Peyer's patch (tissue), 4 donors: ENCODE measurements around the gene TOGARAM2. TPM values are rescaled to one million over a fixed set of nuclear protein-coding genes. Genes with fewer than 3 reads are reported as not detected.

Experiments
- DNase-seq, 3 donors: peaks; one replicate each; pipeline ENCODE4 v3.0.0-alpha.2; 2017 to 2019
- H3K27ac ChIP-seq, 4 donors: fragments of 200-600 bp; sonication (generic); one replicate each; pipeline ENCODE4 v1.5.1; 2016 to 2019
- H3K27me3 ChIP-seq, 2 donors: fragments of 200-600 bp; sonication (generic); one replicate each; pipeline ENCODE4 v1.5.1; 2019
- H3K36me3 ChIP-seq, 3 donors: fragments of 200-600 bp; sonication (generic); one replicate each; pipeline ENCODE4 v1.5.1; 2016 to 2019
- H3K4me1 ChIP-seq, 4 donors: fragments of 200-600 bp; sonication (generic); one replicate each; pipeline ENCODE4 v1.5.1; 2016 to 2019
- H3K4me3 ChIP-seq, 4 donors: fragments of 200-600 bp; sonication (generic); 1 replicate in 3 of 4; 2 replicates in 1 of 4; pipeline ENCODE4 v1.5.1; 2016 to 2019; ENCODE audit warnings: mild to moderate bottlenecking in 1 of 4
- H3K9me3 ChIP-seq, 4 donors: fragments of 200-600 bp; sonication (generic); one replicate each; pipeline ENCODE4 v1.5.1; 2016 to 2019; ENCODE audit warnings: mild to moderate bottlenecking in 1 of 4
- POLR2A ChIP-seq, 2 donors: fragments of 450-650 bp; IDR thresholded peaks; one replicate each; pipeline ENCODE4 v1.5.1; 2017; ENCODE audit warnings: antibody characterized with exemption in 2 of 2, mild to moderate bottlenecking in 2 of 2, moderate library complexity in 2 of 2
- total RNA-seq, 4 donors: library from RNA; depleted of rRNA; stranded (reverse); fragments of >200 nt; gene quantifications; one replicate each; pipeline ENCODE4 v1.1.0, GENCODE V29; 2016
- TF ChIP-seq, protein P1 (sequence below), 6 experiments: fragments of 450-650 bp in 4 of 6; fragments of 200-600 bp in 2 of 6; sonication (generic) in 1 of 6; IDR thresholded peaks; one replicate each; pipeline ENCODE4 v1.5.1; 2017 to 2019; ENCODE audit warnings: antibody characterized with exemption in 6 of 6, mild to moderate bottlenecking in 3 of 6, moderate library complexity in 1 of 6

TOGARAM2 gene
- total RNA-seq, 4 donors from 2014 or later = under 0.01 to 1.1 (median 0.22) TPM

DNA sequence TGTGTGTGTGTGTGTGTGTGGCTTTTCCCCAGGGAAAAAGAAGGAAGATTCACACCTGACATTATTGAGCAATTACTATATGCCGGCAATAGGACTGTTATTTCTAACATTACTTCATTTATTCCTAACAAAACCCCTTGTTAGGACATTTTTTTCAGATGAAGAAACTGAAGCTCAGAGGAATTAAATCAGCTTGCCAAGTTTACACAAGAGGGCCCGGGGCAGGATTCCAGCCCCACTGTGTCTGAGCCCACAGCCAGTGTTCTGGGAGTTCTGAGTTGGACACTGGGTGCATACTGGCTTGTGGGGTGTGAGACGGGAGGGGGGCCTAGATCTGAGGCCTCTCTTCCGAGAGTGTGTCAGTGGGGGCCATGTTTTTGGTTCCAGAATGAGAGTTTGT lies 9.9 kb downstream of the TOGARAM2 start:
- DNase-seq = peak in 1 of 3 donors; percentile 62
- Histone ChIP-seq H3K4me3 (no peak overlapping the region), H3K4me1 (peaks cover 0 to 10% (median 0%) of the 10 kb centered on the region in 4 donors), H3K27ac (peak overlapping the region in 2 of 4 donors; percentile 62 to 73), H3K9me3 (no peaks in the 10 kb centered on the region), H3K27me3 (no peaks in the 10 kb centered on the region), H3K36me3 (no peaks in the 10 kb centered on the region)
- TF ChIP-seq POLR2A (IDR thresholded peaks at IDR 0.05) = no peak
- TF ChIP-seq, protein P1, sequence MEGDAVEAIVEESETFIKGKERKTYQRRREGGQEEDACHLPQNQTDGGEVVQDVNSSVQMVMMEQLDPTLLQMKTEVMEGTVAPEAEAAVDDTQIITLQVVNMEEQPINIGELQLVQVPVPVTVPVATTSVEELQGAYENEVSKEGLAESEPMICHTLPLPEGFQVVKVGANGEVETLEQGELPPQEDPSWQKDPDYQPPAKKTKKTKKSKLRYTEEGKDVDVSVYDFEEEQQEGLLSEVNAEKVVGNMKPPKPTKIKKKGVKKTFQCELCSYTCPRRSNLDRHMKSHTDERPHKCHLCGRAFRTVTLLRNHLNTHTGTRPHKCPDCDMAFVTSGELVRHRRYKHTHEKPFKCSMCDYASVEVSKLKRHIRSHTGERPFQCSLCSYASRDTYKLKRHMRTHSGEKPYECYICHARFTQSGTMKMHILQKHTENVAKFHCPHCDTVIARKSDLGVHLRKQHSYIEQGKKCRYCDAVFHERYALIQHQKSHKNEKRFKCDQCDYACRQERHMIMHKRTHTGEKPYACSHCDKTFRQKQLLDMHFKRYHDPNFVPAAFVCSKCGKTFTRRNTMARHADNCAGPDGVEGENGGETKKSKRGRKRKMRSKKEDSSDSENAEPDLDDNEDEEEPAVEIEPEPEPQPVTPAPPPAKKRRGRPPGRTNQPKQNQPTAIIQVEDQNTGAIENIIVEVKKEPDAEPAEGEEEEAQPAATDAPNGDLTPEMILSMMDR (IDR thresholded peaks at IDR 0.05) = no peak

- Histone ChIP-seq H3K4me1 (peaks cover 0 to 10% (median 0%) of the 10 kb centered on the region in 4 donors), H3K36me3 (no peaks in the 10 kb centered on the region), H3K4me3 (no peak overlapping the region), H3K27ac (peak overlapping the region in 2 of 4 donors; percentile 1 to 73), H3K27me3 (no peaks in the 10 kb centered on the region), H3K9me3 (no peaks in the 10 kb centered on the region)
- no peak for DNase-seq
- TF ChIP-seq, protein P1 (IDR thresholded peaks at IDR 0.05) = no peak
Measured at GRCh38 chr2:28991460-28991859, 10.4 kb downstream of the TOGARAM2 start.

DNA sequence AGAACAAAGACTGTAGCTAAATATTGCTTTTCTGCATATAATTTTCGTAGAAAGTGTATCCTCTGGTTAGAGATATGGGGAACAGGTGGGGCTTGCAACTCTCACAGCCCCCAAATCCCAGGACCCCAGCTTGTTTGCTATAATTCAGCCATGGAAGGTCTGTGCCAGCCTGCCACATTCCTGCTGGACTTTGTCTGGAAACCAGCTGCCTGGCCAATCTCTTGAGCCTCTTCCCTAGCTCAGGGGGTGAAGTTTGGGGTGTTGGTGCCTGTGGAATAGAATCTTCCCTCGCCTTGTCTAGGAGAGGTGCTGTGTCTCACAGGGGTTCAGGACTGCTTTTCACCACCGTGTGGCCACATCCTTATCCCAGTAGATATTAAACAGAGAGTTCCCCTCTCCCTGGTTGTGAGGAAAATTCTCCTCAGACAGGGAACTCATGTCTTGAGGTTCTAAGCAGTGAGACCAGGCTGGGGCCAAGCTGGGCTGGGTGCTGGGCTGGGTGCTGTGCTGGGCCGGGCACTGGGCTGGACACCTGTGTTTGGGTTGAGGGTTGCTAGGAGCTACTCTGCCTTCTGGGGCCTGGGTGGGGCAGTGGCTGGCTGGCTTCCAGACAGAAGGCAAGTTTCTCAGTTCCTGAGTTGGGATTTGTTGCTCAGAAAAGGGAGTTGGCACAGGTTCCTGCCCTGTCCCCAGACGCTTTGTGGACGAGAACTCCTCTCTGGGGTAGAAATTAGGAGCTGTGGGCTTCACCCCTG lies 12.3 kb downstream of the TOGARAM2 start:
- H3K27me3 ChIP-seq = no peaks in the 10 kb centered on the region

GRCh38 chr2:28994074-28994473 lies 13.0 kb downstream of the TOGARAM2 start:
- H3K36me3 ChIP-seq = no peaks in the 10 kb centered on the region
- no peak for TF ChIP-seq POLR2A (IDR thresholded peaks at IDR 0.05)
- TF ChIP-seq, protein P1 (IDR thresholded peaks at IDR 0.05) = no peak
- no peaks in the 10 kb centered on the region for H3K9me3 ChIP-seq
- H3K27ac ChIP-seq = no peak overlapping the region
- no peak overlapping the region for H3K4me3 ChIP-seq
- H3K27me3 ChIP-seq = no peaks in the 10 kb centered on the region
- no peak for DNase-seq
- peaks cover 0 to 10% (median 0%) of the 10 kb centered on the region in 4 donors for H3K4me1 ChIP-seq

More for the DNA sequence above, 12.3 kb downstream of the TOGARAM2 start:
- DNase-seq = peak in 1 of 3 donors; percentile 72
- Histone ChIP-seq H3K9me3 (no peaks in the 10 kb centered on the region), H3K4me3 (no peak overlapping the region), H3K27ac (peak overlapping the region in 1 of 4 donors; percentile 12), H3K4me1 (peaks cover 0 to 10% (median 0%) of the 10 kb centered on the region in 4 donors), H3K36me3 (no peaks in the 10 kb centered on the region)
- no peak for TF ChIP-seq POLR2A (IDR thresholded peaks at IDR 0.05)
- TF ChIP-seq, protein P1 (IDR thresholded peaks at IDR 0.05) = no peak

DNA sequence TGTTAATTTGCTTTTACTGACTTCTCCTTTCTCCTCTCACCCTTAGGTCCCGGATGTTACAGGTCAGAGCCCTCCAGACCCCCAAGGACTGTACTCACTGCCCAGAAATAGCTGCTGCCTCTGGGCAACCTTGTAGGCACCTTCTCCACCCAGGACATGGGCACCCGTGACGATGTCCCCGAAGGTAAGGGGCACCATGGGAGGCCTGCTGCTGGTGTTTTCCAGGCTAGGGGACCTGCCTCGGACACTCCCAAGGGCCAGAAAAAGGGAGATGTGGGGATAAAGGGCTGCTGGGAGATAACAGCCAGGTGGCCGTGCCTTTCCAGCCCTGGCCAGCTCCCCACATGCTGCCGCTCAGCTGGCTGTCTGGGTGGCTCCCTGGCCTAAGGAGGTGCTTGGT lies 13.6 kb downstream of the TOGARAM2 start:
- no peaks in the 10 kb centered on the region for H3K9me3 ChIP-seq
- no peak overlapping the region for H3K4me3 ChIP-seq
- no peaks in the 10 kb centered on the region for H3K36me3 ChIP-seq
- DNase-seq = no peak
- H3K27me3 ChIP-seq = no peaks in the 10 kb centered on the region
- no peak overlapping the region for H3K27ac ChIP-seq
- peaks cover 0 to 10% (median 0%) of the 10 kb centered on the region in 4 donors for H3K4me1 ChIP-seq
- TF ChIP-seq, protein P1 (IDR thresholded peaks at IDR 0.05) = no peak
- TF ChIP-seq POLR2A (IDR thresholded peaks at IDR 0.05) = no peak
